ENCODE data around the gene ANKRD27.
"Not testable (repeated sequence)": the region's sequence is repeated elsewhere in the genome, so short reads cannot be mapped to it uniquely, and the experiment has no call there.

The ANKRD27 gene

GRCh38 chr19:32711747-32712146 lies 36.8 kb upstream of the ANKRD27 start:
- Histone ChIP-seq H3K27ac (ENCODE audit: low read depth, low read length) (no peak overlapping the region), H3K9me3 (ENCODE audit: control insufficient read depth, insufficient read depth, low read length) (no peaks in the 10 kb centered on the region), H3F3A (ENCODE audit: control insufficient read depth, insufficient read depth) (no peaks in the 10 kb centered on the region), H3K4me3 (ENCODE audit: low read length) (no peak overlapping the region), H3K36me3 (ENCODE audit: control insufficient read depth, low read length) (peaks cover 27% of the 10 kb centered on the region), H3K4me1 (ENCODE audit: control insufficient read depth, low read length) (no peaks in the 10 kb centered on the region), H3K79me2 (ENCODE audit: control insufficient read depth, low read length) (peaks cover 14% of the 10 kb centered on the region), H3K9me2 (replicated peaks; ENCODE audit: control insufficient read depth, low read length) (no peaks in the 10 kb centered on the region), H4K20me1 (ENCODE audit: control insufficient read depth, insufficient read depth, low read depth, low read length) (no peaks in the 10 kb centered on the region), H3K4me2 (ENCODE audit: low read length) (no peak overlapping the region), H3K27me3 (ENCODE audit: control insufficient read depth, low read length) (no peaks in the 10 kb centered on the region)
- TF ChIP-seq CTCF (IDR thresholded peaks at IDR 0.05; ENCODE audit: low read depth, low read length, poor library complexity, severe bottlenecking), result no peak
- TF ChIP-seq EZH2phosphoT487 (IDR thresholded peaks at IDR 0.05; ENCODE audit: borderline replicate concordance, low read length), result no peak

- H3K36me3 ChIP-seq (ENCODE audit: control insufficient read depth, low read length), result peaks cover 43% of the 10 kb centered on the region
- H3K79me2 ChIP-seq (ENCODE audit: control insufficient read depth, low read length), result peaks cover 41% of the 10 kb centered on the region
- H3K4me2 ChIP-seq (ENCODE audit: low read length), result no peak overlapping the region
- H3K27me3 ChIP-seq (ENCODE audit: control insufficient read depth, low read length), result no peaks in the 10 kb centered on the region
- no peak overlapping the region for H3K27ac ChIP-seq (ENCODE audit: low read depth, low read length)
- H3F3A ChIP-seq (ENCODE audit: control insufficient read depth, insufficient read depth), result no peaks in the 10 kb centered on the region
- no peaks in the 10 kb centered on the region for H3K4me1 ChIP-seq (ENCODE audit: control insufficient read depth, low read length)
- H3K9me3 ChIP-seq (ENCODE audit: control insufficient read depth, insufficient read depth, low read length), result peaks cover 2% of the 10 kb centered on the region; the same call in 1 of the 2 replicates
- no peaks in the 10 kb centered on the region for H3K9me2 ChIP-seq (replicated peaks; ENCODE audit: control insufficient read depth, low read length)
- no peaks in the 10 kb centered on the region for H4K20me1 ChIP-seq (ENCODE audit: control insufficient read depth, insufficient read depth, low read depth, low read length)
- H3K4me3 ChIP-seq (ENCODE audit: low read length), result no peak overlapping the region
- TF ChIP-seq CTCF (IDR thresholded peaks at IDR 0.05; ENCODE audit: low read depth, low read length, poor library complexity, severe bottlenecking) (no peak), EZH2phosphoT487 (IDR thresholded peaks at IDR 0.05; ENCODE audit: borderline replicate concordance, low read length) (no peak)
These were observed 34.1 kb upstream of the ANKRD27 start for GRCh38 chr19:32709032-32709431.

GRCh38 chr19:32708457-32708856 lies 33.5 kb upstream of the ANKRD27 start:
- Histone ChIP-seq H3K79me2 (ENCODE audit: control insufficient read depth, low read length) (peaks cover 45% of the 10 kb centered on the region), H3K27ac (ENCODE audit: low read depth, low read length) (no peak overlapping the region), H3K4me2 (ENCODE audit: low read length) (no peak overlapping the region), H4K20me1 (ENCODE audit: control insufficient read depth, insufficient read depth, low read depth, low read length) (no peaks in the 10 kb centered on the region), H3K9me2 (replicated peaks; ENCODE audit: control insufficient read depth, low read length) (no peaks in the 10 kb centered on the region), H3K4me3 (ENCODE audit: low read length) (no peak overlapping the region), H3K36me3 (ENCODE audit: control insufficient read depth, low read length) (peaks cover 45% of the 10 kb centered on the region), H3F3A (ENCODE audit: control insufficient read depth, insufficient read depth) (no peaks in the 10 kb centered on the region), H3K9me3 (ENCODE audit: control insufficient read depth, insufficient read depth, low read length) (peaks cover 6% of the 10 kb centered on the region; the same call in 1 of the 2 replicates), H3K27me3 (ENCODE audit: control insufficient read depth, low read length) (no peaks in the 10 kb centered on the region), H3K4me1 (ENCODE audit: control insufficient read depth, low read length) (no peaks in the 10 kb centered on the region)
- TF ChIP-seq CTCF (IDR thresholded peaks at IDR 0.05; ENCODE audit: low read depth, low read length, poor library complexity, severe bottlenecking) (no peak), EZH2phosphoT487 (IDR thresholded peaks at IDR 0.05; ENCODE audit: borderline replicate concordance, low read length) (no peak)

- H3K4me2 ChIP-seq (ENCODE audit: low read length); H3K4me1 ChIP-seq (ENCODE audit: control insufficient read depth, low read length); H4K20me1 ChIP-seq (ENCODE audit: control insufficient read depth, insufficient read depth, low read depth, low read length); H3K4me3 ChIP-seq (ENCODE audit: low read length); H3K9me2 ChIP-seq (replicated peaks; ENCODE audit: control insufficient read depth, low read length); H3K27me3 ChIP-seq (ENCODE audit: control insufficient read depth, low read length); H3K27ac ChIP-seq (ENCODE audit: low read depth, low read length); H3F3A ChIP-seq (ENCODE audit: control insufficient read depth, insufficient read depth): not testable (repeated sequence)
- Histone ChIP-seq H3K79me2 (ENCODE audit: control insufficient read depth, low read length) (peaks cover 87% of the 10 kb centered on the region), H3K36me3 (ENCODE audit: control insufficient read depth, low read length) (peaks cover 74% of the 10 kb centered on the region), H3K9me3 (ENCODE audit: control insufficient read depth, insufficient read depth, low read length) (peaks cover 16% of the 10 kb centered on the region; the same call in 1 of the 2 replicates)
These were observed 29.0 kb upstream of the ANKRD27 start for GRCh38 chr19:32704006-32704405.
